ENCODE results near the gene MICAL2. TPM values are rescaled to one million over a fixed set of nuclear protein-coding genes. Genes with fewer than 3 reads are reported as not detected.
A peak's percentile ranks its signal among the peaks of the same experiment; 100 is the strongest.

Gene MICAL2
- total RNA-seq, 1 experiment from 2014 or later = 247 TPM

DNA sequence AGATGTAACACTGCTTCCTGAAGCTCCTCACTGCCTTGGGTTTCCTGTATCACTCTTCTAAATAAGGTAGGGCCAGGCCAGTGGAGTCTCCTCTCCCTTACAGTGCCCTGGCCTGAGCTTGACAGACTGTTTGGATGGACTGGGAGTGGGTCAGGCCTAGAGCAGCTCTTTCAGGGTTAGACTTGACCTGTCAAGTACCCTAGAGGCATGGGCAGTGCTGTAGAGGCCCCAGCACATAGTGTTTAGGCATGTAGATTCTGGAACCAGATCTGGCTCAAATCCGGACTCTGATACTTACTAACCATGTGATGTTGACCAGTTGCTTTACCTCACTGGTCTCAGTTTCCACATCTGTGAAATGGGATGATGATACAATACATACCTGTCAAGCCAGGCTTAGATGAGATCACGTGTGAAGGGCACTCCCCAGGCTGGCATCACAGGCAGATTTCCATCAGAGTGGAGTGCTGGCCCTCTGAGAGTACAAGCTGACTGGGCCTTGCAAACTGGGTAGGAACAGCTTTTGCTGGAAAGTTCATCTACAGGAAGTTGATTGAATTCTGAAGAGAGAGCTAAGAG is 1.4 kb upstream of the MICAL2 start:
- Histone ChIP-seq H3K4me3 (ENCODE audit: low read depth, low read length) (no peak overlapping the region), H3K4me1 (peaks cover 26% of the 10 kb centered on the region), H3K27me3 (replicated peaks; ENCODE audit: control insufficient read depth, insufficient read depth, low read length) (no peaks in the 10 kb centered on the region), H3K9me3 (no peaks in the 10 kb centered on the region), H3K36me3 (ENCODE audit: control insufficient read depth, insufficient read depth, low read length) (peaks cover 2% of the 10 kb centered on the region)
- DNase-seq = no peak
- H3K27me3 Mint-ChIP-seq (ENCODE audit: insufficient read depth, unreplicated experiment) = no peaks in the 10 kb centered on the region
- H3K9me3 Mint-ChIP-seq (ENCODE audit: unreplicated experiment) = no peaks in the 10 kb centered on the region
- H3K27ac Mint-ChIP-seq (ENCODE audit: unreplicated experiment) = peak overlapping the region; percentile 80
- intact Hi-C loops (cut with micrococcal nuclease; ENCODE audit: unreplicated experiment) = no loop called here
- no TSS peak for BruUV-seq (replicated peaks)
- H3K36me3 Mint-ChIP-seq (ENCODE audit: insufficient read depth, unreplicated experiment) = peaks cover 12% of the 10 kb centered on the region
- H3K4me1 Mint-ChIP-seq (ENCODE audit: low read depth, unreplicated experiment) = peaks cover 29% of the 10 kb centered on the region
- POLR2A ChIA-PET = interaction anchor here (1.4 kb wide), 1 partner anchor 21 kb away, joined by 3 read pairs; no protein-coding TSS in a partner anchor
- CTCF ChIA-PET = no interaction called here
- TF ChIP-seq, protein P1, sequence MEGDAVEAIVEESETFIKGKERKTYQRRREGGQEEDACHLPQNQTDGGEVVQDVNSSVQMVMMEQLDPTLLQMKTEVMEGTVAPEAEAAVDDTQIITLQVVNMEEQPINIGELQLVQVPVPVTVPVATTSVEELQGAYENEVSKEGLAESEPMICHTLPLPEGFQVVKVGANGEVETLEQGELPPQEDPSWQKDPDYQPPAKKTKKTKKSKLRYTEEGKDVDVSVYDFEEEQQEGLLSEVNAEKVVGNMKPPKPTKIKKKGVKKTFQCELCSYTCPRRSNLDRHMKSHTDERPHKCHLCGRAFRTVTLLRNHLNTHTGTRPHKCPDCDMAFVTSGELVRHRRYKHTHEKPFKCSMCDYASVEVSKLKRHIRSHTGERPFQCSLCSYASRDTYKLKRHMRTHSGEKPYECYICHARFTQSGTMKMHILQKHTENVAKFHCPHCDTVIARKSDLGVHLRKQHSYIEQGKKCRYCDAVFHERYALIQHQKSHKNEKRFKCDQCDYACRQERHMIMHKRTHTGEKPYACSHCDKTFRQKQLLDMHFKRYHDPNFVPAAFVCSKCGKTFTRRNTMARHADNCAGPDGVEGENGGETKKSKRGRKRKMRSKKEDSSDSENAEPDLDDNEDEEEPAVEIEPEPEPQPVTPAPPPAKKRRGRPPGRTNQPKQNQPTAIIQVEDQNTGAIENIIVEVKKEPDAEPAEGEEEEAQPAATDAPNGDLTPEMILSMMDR (IDR thresholded peaks at IDR 0.05; ENCODE audit: insufficient read depth in 1 of 2, low read depth in 1 of 2, low read length in 1 of 2, severe bottlenecking in 1 of 2, unreplicated experiment in 1 of 2) = no peak
- H3K4me3 Mint-ChIP-seq (ENCODE audit: unreplicated experiment) = peak overlapping the region; percentile 83

- Histone ChIP-seq H3K9me3 (no peaks in the 10 kb centered on the region), H3K27me3 (replicated peaks; ENCODE audit: control insufficient read depth, insufficient read depth, low read length) (no peaks in the 10 kb centered on the region), H3K4me1 (peaks cover 33% of the 10 kb centered on the region), H3K36me3 (ENCODE audit: control insufficient read depth, insufficient read depth, low read length) (peaks cover 2% of the 10 kb centered on the region), H3K4me3 (ENCODE audit: low read depth, low read length) (peak overlapping the region; percentile 58)
- peaks cover 33% of the 10 kb centered on the region for H3K4me1 Mint-ChIP-seq (ENCODE audit: low read depth, unreplicated experiment)
- BruUV-seq (replicated peaks) = TSS peak; percentile 74
- intact Hi-C loops (cut with micrococcal nuclease; ENCODE audit: unreplicated experiment) = loop anchor here (2.0 to 5.0 kb wide), 3 partner anchors 19 to 173 kb away; no protein-coding TSS in a partner anchor
- TF ChIP-seq, protein P1 (IDR thresholded peaks at IDR 0.05; ENCODE audit: insufficient read depth in 1 of 2, low read depth in 1 of 2, low read length in 1 of 2, severe bottlenecking in 1 of 2, unreplicated experiment in 1 of 2) = no peak
- peaks cover 19% of the 10 kb centered on the region for H3K36me3 Mint-ChIP-seq (ENCODE audit: insufficient read depth, unreplicated experiment)
- H3K9me3 Mint-ChIP-seq (ENCODE audit: unreplicated experiment) = no peaks in the 10 kb centered on the region
- DNase-seq = peak in 1 of 2 experiments; percentile 48
- POLR2A ChIA-PET = interaction anchor here (0.6 to 1.4 kb wide), 2 partner anchors 22 to 82 kb away, joined by 3 read pairs; no protein-coding TSS in a partner anchor
- no peaks in the 10 kb centered on the region for H3K27me3 Mint-ChIP-seq (ENCODE audit: insufficient read depth, unreplicated experiment)
- H3K4me3 Mint-ChIP-seq (ENCODE audit: unreplicated experiment) = peak overlapping the region; percentile 83
- CTCF ChIA-PET = interaction anchor here (0.8 to 1.9 kb wide), 4 partner anchors 17 to 124 kb away, joined by 3 to 5 read pairs (median 4); no protein-coding TSS in a partner anchor
- peak overlapping the region; percentile 80 for H3K27ac Mint-ChIP-seq (ENCODE audit: unreplicated experiment)
These were observed 696 bp upstream of the MICAL2 start for GRCh38 chr11:12109591-12110196.

DNA sequence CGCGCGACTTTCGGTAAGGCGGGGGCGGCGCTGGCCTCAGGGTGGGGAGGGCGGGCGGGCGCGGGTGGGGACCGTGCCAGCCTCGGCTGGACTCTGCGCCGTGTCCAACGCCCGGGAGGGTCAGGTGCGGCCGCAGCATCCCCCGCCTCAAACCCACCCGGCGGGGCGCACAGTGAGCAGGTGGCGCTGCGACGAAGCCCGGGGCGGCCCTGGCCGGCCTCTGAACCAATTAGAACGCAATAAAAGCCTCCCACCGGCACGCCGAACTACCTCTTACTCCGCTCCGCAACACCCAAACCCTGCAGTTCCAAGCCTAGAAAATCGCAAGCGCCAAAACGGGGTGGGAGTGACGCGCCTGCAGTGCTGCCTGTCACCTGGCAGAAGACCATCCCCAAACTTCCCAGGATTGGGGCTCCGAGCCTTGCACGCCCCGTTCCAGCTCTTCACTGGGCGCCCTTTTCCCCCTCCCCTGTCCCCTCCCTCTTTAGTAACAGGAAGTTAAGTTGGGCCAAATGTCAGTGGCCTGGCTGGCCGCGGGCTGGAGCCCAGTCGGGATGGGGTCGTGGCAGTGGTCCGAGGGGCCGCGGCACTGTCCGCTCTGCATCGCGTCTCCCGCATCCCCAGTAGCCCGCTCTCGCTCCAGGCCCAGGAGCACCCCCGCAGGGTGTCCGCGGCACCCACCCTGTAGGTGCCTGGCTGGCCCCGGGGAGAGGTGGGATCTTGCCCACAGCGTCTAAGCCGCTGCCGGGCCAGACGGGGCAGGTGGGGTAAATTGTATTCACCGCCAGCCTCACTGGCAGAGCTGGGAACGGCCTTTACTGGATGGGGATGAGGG is 541 bp downstream of the MICAL2 start:
- ChIA-PET POLR2A (interaction anchor here (0.5 to 1.1 kb wide), 3 partner anchors 44 to 171 kb away, joined by 3 to 9 read pairs (median 5); no protein-coding TSS in a partner anchor), CTCF (interaction anchor here (0.6 to 1.9 kb wide), 4 partner anchors 21 to 161 kb away, joined by 3 to 4 read pairs (median 3); no protein-coding TSS in a partner anchor)
- H3K36me3 ChIP-seq (ENCODE audit: control insufficient read depth, insufficient read depth, low read length) = peaks cover 2% of the 10 kb centered on the region
- Mint-ChIP-seq H3K36me3 (ENCODE audit: insufficient read depth, unreplicated experiment) (peaks cover 23% of the 10 kb centered on the region), H3K4me3 (ENCODE audit: unreplicated experiment) (peak overlapping the region; percentile 83), H3K4me1 (ENCODE audit: low read depth, unreplicated experiment) (peaks cover 38% of the 10 kb centered on the region), H3K27me3 (ENCODE audit: insufficient read depth, unreplicated experiment) (no peaks in the 10 kb centered on the region), H3K9me3 (ENCODE audit: unreplicated experiment) (no peaks in the 10 kb centered on the region), H3K27ac (ENCODE audit: unreplicated experiment) (peak overlapping the region; percentile 83)
- H3K9me3 ChIP-seq = no peaks in the 10 kb centered on the region
- no TSS peak for BruUV-seq (replicated peaks)
- no peaks in the 10 kb centered on the region for H3K27me3 ChIP-seq (replicated peaks; ENCODE audit: control insufficient read depth, insufficient read depth, low read length)
- intact Hi-C loops (cut with micrococcal nuclease; ENCODE audit: unreplicated experiment) = loop anchor here (2.0 to 5.0 kb wide), 3 partner anchors 20 to 171 kb away; no protein-coding TSS in a partner anchor
- peaks cover 42% of the 10 kb centered on the region for H3K4me1 ChIP-seq
- peak in 1 of 2 experiments; percentile 50 for DNase-seq
- TF ChIP-seq, protein P1 (IDR thresholded peaks at IDR 0.05; ENCODE audit: insufficient read depth in 1 of 2, low read depth in 1 of 2, low read length in 1 of 2, severe bottlenecking in 1 of 2, unreplicated experiment in 1 of 2) = no peak
- peak overlapping the region; percentile 61 for H3K4me3 ChIP-seq (ENCODE audit: low read depth, low read length)

Measured in Caco-2 (cell line).